ENCODE data around the gene CES4A.
A peak's percentile ranks its signal among the peaks of the same experiment; 100 is the strongest.

CES4A gene

DNA sequence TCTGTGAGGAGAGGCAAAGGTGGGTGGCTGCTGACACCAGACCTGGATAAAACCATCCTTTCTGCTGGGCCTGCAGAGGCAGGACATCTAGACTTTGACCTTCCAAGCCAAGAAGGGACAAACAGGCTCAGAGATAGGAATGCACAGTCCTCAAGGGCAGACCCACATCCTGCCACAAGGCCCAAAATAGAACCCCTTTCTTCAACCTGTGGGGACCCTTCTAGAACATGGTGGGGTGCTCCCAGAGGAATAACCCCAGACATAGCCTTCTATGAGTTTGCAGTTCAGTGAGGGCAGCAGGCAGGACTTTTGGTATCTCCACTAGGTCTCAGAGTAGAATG lies 36.8 kb downstream of the CES4A start:
- TF ChIP-seq, protein P1, sequence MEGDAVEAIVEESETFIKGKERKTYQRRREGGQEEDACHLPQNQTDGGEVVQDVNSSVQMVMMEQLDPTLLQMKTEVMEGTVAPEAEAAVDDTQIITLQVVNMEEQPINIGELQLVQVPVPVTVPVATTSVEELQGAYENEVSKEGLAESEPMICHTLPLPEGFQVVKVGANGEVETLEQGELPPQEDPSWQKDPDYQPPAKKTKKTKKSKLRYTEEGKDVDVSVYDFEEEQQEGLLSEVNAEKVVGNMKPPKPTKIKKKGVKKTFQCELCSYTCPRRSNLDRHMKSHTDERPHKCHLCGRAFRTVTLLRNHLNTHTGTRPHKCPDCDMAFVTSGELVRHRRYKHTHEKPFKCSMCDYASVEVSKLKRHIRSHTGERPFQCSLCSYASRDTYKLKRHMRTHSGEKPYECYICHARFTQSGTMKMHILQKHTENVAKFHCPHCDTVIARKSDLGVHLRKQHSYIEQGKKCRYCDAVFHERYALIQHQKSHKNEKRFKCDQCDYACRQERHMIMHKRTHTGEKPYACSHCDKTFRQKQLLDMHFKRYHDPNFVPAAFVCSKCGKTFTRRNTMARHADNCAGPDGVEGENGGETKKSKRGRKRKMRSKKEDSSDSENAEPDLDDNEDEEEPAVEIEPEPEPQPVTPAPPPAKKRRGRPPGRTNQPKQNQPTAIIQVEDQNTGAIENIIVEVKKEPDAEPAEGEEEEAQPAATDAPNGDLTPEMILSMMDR (conservative IDR thresholded peaks at IDR 0.05; ENCODE audit: low read depth), result no peak
- no peak overlapping the region for H3K27ac ChIP-seq
- ChIA-PET POLR2A (ENCODE audit: low non-redundant PET) (no interaction called here), CTCF (no interaction called here)
- DNase-seq (ENCODE audit: low spot score), result no peak

- POLR2A ChIA-PET (ENCODE audit: low non-redundant PET), result no interaction called here
- H3K27ac ChIP-seq, result no peak overlapping the region
- CTCF ChIA-PET, result no interaction called here
- no peak for DNase-seq (ENCODE audit: low spot score)
- TF ChIP-seq, protein P1 (conservative IDR thresholded peaks at IDR 0.05; ENCODE audit: low read depth), result no peak
Measured at GRCh38 chr16:67026570-67026969, 38.2 kb downstream of the CES4A start.

GRCh38 chr16:67027046-67027445 lies 38.7 kb downstream of the CES4A start:
- DNase-seq (ENCODE audit: low spot score), result no peak
- TF ChIP-seq, protein P1 (conservative IDR thresholded peaks at IDR 0.05; ENCODE audit: low read depth), result no peak
- CTCF ChIA-PET, result no interaction called here
- H3K27ac ChIP-seq, result peak overlapping the region; percentile 4; the same call in 1 of the 2 replicates
- POLR2A ChIA-PET (ENCODE audit: low non-redundant PET), result interaction anchor here (1.8 kb wide), 1 partner anchor 124 kb away, joined by 4 read pairs; the partner anchor contains the start of gene B3GNT9

GRCh38 chr16:67028167-67028695 lies 39.8 kb downstream of the CES4A start:
- peak; percentile 24 for DNase-seq (ENCODE audit: low spot score)
- peak overlapping the region; percentile 94 for H3K27ac ChIP-seq
- POLR2A ChIA-PET (ENCODE audit: low non-redundant PET), result interaction anchor here (0.6 to 1.8 kb wide), 2 partner anchors 122 to 371 kb away, joined by 4 to 10 read pairs; partner anchors contain the start of gene B3GNT9
- TF ChIP-seq, protein P1 (conservative IDR thresholded peaks at IDR 0.05; ENCODE audit: low read depth), result no peak
- CTCF ChIA-PET, result interaction anchor here (0.6 to 1.1 kb wide), 5 partner anchors 9 to 377 kb away, joined by 3 to 4 read pairs (median 3); no protein-coding TSS in a partner anchor

DNA sequence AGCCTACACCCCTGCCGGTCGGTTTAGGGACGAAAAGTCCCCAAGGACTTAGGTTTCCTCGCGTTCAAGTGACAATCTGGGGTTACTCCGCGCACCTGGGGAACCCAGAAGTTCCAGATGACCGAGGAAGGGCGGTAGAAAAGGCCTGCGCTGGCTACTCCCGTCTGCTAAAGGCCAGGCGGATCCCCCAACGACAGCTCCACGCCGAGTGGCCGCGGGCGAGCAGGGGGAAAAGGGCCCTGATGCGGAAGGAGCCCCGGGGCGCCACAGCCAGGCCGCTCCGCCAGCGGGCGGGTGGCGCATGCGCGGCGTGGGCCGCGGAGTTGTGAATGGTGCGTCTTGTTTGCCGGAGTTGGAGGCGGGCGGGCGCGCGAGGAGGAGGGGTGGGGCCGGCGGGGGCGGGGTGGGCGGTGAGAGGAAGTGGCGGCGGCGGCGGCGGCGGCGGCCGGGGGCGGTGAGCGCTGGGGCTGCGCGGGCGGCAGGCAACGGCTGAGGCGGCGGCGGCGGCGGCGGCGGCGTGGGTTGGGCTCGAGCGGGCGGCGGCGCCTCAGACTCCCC lies 40.4 kb downstream of the CES4A start, which contains the start of gene CBFB:
Gene CBFB (plus strand): TSS at position 454 of the 558 bp plus-strand sequence. CDS start 259 bp downstream, outside the sequence.
- TF ChIP-seq, protein P1 (conservative IDR thresholded peaks at IDR 0.05; ENCODE audit: low read depth), result no peak
- ChIA-PET CTCF (interaction anchor here (0.6 to 1.1 kb wide), 5 partner anchors 8 to 378 kb away, joined by 3 to 4 read pairs (median 3); no protein-coding TSS in a partner anchor), POLR2A (ENCODE audit: low non-redundant PET) (interaction anchor here (0.6 to 1.8 kb wide), 2 partner anchors 122 to 371 kb away, joined by 4 to 10 read pairs; partner anchors contain the start of gene B3GNT9)
- peak; percentile 97 for DNase-seq (ENCODE audit: low spot score)
- H3K27ac ChIP-seq, result peak within 1 kb of the TSS; percentile 94

- CTCF ChIA-PET, result interaction anchor here (1.2 kb wide), 1 partner anchor 126 kb away, joined by 4 read pairs; no protein-coding TSS in a partner anchor
- peak overlapping the region; percentile 94 for H3K27ac ChIP-seq
- TF ChIP-seq, protein P1 (conservative IDR thresholded peaks at IDR 0.05; ENCODE audit: low read depth), result no peak
- peak; percentile 46 for DNase-seq (ENCODE audit: low spot score)
- POLR2A ChIA-PET (ENCODE audit: low non-redundant PET), result interaction anchor here (0.7 kb wide), 1 partner anchor 70 kb away, joined by 10 read pairs; no protein-coding TSS in a partner anchor
Measured at GRCh38 chr16:67029254-67030096, 41.1 kb downstream of the CES4A start.
